Spleen (tissue), 7 donors: ENCODE measurements around the gene ACER2.

Experiments
- POLR2A ChIP-seq, 3 donors: fragments of 450-650 bp; IDR thresholded peaks; one replicate each; pipeline ENCODE4 v1.5.1; 2017; ENCODE audit warnings: antibody characterized with exemption in 3 of 3, mild to moderate bottlenecking in 1 of 3
- POLR2AphosphoS5 ChIP-seq, 3 donors: sonication (generic); formaldehyde crosslinking; IDR thresholded peaks; one replicate each; pipeline ENCODE4 v1.5.1; 2017; ENCODE audit warnings: antibody characterized with exemption in 3 of 3
- TF ChIP-seq, protein P1 (sequence below), 11 experiments: fragments of 200-600 bp in 7 of 11; fragments of 450-650 bp in 4 of 11; sonication (generic) in 4 of 11; IDR thresholded peaks in 8 of 11; conservative IDR thresholded peaks in 3 of 11; 1 replicate in 7 of 11; 2 replicates in 4 of 11; pipeline versions ENCODE4 v1.4.0 to v1.8.0; 2016 to 2021; ENCODE audit warnings: antibody characterized with exemption in 11 of 11, inconsistent platforms in 4 of 11, mild to moderate bottlenecking in 1 of 11
- donor health status: DM: no; HTN: no; CAD: no; lungs with moderate emphysema.
- donor health status: DM: no; HTN: no; CAD: no.
- donor health status: DM: no; HTN: no; CAD: no.

DNA sequence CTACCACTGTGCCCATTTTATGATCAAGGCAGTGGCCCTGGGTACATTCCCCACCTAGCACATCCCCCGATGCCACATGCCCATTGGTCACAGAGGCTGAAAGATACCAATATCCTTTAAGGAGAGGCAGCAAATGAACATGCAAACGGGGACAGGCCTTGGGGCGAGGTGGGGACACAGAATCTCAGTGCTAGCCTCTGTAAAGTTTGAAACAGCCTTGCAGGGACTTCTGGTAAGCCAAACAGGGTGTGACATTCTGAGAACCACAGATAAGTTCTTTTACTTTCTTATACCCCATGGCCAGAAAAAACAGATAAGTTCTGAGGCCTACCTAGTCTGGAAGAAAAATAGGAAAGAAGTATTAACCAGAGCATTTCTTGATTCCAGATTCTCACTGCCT is 60.5 kb downstream of the ACER2 start:
- TF ChIP-seq POLR2A (IDR thresholded peaks at IDR 0.05) = no peak
- TF ChIP-seq POLR2AphosphoS5 (IDR thresholded peaks at IDR 0.05) = no peak
- TF ChIP-seq, protein P1, sequence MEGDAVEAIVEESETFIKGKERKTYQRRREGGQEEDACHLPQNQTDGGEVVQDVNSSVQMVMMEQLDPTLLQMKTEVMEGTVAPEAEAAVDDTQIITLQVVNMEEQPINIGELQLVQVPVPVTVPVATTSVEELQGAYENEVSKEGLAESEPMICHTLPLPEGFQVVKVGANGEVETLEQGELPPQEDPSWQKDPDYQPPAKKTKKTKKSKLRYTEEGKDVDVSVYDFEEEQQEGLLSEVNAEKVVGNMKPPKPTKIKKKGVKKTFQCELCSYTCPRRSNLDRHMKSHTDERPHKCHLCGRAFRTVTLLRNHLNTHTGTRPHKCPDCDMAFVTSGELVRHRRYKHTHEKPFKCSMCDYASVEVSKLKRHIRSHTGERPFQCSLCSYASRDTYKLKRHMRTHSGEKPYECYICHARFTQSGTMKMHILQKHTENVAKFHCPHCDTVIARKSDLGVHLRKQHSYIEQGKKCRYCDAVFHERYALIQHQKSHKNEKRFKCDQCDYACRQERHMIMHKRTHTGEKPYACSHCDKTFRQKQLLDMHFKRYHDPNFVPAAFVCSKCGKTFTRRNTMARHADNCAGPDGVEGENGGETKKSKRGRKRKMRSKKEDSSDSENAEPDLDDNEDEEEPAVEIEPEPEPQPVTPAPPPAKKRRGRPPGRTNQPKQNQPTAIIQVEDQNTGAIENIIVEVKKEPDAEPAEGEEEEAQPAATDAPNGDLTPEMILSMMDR (IDR thresholded peaks at IDR 0.05 in 8 of 11, conservative IDR thresholded peaks at IDR 0.05 in 3 of 11) = no peak
